ENCODE data around the gene RGP1. TPM values are rescaled to one million over a fixed set of nuclear protein-coding genes. Genes with fewer than 3 reads are reported as not detected.
A peak's percentile ranks its signal among the peaks of the same experiment; 100 is the strongest.

The RGP1 gene
- total and polyA plus RNA-seq, 9 of the 15 experiments (the other 6 are each of a cell fraction or from before 2014, with no cell fraction given) = 0.42 to 13.8 (median 6.7) TPM

DNA sequence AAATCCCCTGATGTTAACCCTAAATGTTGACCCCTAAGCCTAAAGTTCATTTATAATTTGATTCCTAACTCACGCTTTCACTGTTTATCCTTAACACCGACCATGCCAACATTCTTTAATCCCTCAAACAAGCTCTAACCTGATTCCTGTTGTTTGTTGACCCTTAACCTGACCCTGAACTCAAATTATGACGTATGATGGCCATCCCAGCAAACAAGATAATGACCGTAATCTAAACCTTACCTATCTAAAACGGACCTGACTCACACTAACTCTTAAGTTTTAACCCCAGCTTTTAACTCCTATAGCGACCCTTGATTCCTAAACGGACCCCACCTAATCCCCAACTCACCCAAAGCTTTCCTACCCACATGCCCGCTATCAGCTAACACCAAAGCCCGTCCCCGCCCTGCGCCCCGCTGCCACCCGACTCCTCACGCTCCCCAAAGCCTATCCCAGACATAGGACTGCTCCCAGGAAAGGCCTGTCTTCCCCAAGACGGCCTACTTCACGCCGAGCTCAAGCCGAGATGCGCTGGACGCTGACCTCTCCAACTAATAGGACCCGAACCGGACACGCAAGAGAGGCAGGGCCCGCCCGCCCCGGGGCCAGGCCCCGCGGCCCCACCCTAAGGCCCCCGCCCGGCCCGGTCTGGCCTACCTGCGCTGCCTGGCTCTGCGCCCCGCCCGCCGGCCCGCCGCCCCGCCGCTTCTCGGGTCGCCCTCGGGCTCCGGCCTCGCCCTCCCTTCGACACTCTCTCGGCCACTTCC, 17.5 kb upstream of the RGP1 start (continued):
- TF ChIP-seq, protein P1, sequence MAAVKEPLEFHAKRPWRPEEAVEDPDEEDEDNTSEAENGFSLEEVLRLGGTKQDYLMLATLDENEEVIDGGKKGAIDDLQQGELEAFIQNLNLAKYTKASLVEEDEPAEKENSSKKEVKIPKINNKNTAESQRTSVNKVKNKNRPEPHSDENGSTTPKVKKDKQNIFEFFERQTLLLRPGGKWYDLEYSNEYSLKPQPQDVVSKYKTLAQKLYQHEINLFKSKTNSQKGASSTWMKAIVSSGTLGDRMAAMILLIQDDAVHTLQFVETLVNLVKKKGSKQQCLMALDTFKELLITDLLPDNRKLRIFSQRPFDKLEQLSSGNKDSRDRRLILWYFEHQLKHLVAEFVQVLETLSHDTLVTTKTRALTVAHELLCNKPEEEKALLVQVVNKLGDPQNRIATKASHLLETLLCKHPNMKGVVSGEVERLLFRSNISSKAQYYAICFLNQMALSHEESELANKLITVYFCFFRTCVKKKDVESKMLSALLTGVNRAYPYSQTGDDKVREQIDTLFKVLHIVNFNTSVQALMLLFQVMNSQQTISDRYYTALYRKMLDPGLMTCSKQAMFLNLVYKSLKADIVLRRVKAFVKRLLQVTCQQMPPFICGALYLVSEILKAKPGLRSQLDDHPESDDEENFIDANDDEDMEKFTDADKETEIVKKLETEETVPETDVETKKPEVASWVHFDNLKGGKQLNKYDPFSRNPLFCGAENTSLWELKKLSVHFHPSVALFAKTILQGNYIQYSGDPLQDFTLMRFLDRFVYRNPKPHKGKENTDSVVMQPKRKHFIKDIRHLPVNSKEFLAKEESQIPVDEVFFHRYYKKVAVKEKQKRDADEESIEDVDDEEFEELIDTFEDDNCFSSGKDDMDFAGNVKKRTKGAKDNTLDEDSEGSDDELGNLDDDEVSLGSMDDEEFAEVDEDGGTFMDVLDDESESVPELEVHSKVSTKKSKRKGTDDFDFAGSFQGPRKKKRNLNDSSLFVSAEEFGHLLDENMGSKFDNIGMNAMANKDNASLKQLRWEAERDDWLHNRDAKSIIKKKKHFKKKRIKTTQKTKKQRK (IDR thresholded peaks at IDR 0.05; ENCODE audit: borderline replicate concordance, low read depth, low read length) = no peak
- no peak for TF ChIP-seq ATF1 (CRISPR knock-in tag; IDR thresholded peaks at IDR 0.05)
- peak; percentile 46 for TF ChIP-seq ATF1 (tag; IDR thresholded peaks at IDR 0.05)
- no peak for TF ChIP-seq HDAC6 (IDR thresholded peaks at IDR 0.05; ENCODE audit: low read depth, low read length)
- TF ChIP-seq, protein P2, sequence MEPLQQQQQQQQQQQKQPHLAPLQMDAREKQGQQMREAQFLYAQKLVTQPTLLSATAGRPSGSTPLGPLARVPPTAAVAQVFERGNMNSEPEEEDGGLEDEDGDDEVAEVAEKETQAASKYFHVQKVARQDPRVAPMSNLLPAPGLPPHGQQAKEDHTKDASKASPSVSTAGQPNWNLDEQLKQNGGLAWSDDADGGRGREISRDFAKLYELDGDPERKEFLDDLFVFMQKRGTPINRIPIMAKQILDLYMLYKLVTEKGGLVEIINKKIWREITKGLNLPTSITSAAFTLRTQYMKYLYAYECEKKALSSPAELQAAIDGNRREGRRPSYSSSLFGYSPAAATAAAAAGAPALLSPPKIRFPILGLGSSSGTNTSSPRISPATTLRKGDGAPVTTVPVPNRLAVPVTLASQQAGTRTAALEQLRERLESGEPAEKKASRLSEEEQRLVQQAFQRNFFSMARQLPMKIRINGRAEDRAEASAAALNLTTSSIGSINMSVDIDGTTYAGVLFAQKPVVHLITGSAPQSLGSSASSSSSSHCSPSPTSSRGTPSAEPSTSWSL (CRISPR knock-in tag; IDR thresholded peaks at IDR 0.05; ENCODE audit: borderline replicate concordance) = no peak
- no peak for TF ChIP-seq ZNF347 (CRISPR knock-in tag; IDR thresholded peaks at IDR 0.05; ENCODE audit: low read depth)
- TF ChIP-seq TAF9B (IDR thresholded peaks at IDR 0.05; ENCODE audit: partially characterized antibody) = peak; percentile 39
- TF ChIP-seq ZHX1 (conservative IDR thresholded peaks at IDR 0.05; ENCODE audit: low read length) = no peak
- no peak for TF ChIP-seq ADNP (tag; IDR thresholded peaks at IDR 0.05)
- no peak; the same call in 1 of the 2 replicates for TF ChIP-seq ZNF511 (CRISPR knock-in tag; IDR thresholded peaks at IDR 0.05)
- no peak for TF ChIP-seq PKNOX1 (IDR thresholded peaks at IDR 0.05)
- TF ChIP-seq MEF2D (tag; conservative IDR thresholded peaks at IDR 0.05; ENCODE audit: low read depth) = no peak
- no peak; the same call in 1 of the 2 replicates for TF ChIP-seq POLR2AphosphoS5 (IDR thresholded peaks at IDR 0.05; ENCODE audit: control insufficient read depth, insufficient read depth, low read depth, low read length)
- TF ChIP-seq, protein P3, sequence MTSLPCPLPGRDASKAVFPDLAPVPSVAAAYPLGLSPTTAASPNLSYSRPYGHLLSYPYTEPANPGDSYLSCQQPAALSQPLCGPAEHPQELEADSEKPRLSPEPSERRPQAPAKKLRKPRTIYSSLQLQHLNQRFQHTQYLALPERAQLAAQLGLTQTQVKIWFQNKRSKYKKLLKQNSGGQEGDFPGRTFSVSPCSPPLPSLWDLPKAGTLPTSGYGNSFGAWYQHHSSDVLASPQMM (CRISPR knock-in tag; IDR thresholded peaks at IDR 0.05) = no peak
- TF ChIP-seq ZC3H4 (CRISPR knock-in tag; IDR thresholded peaks at IDR 0.05; ENCODE audit: borderline replicate concordance) = no peak
- no peak for TF ChIP-seq CTBP1 (IDR thresholded peaks at IDR 0.05; ENCODE audit: borderline replicate concordance)
- peak; percentile 41; the same call in 1 of the 2 replicates for TF ChIP-seq TAL1 (IDR thresholded peaks at IDR 0.05)
